Measurements from ENCODE around the gene TOR1AIP1. TPM values are rescaled to one million over a fixed set of nuclear protein-coding genes. Genes with fewer than 3 reads are reported as not detected.

Gene TOR1AIP1
- total RNA-seq, 3 donors from 2014 or later (not counting 1 experiment from before 2014, with no cell fraction given): 55.6 to 63.9 (median 59.5) TPM

- TF ChIP-seq CTCF (IDR thresholded peaks at IDR 0.05): no peak
- Mint-ChIP-seq H3K4me3 (peak overlapping the region; percentile 97), H3K36me3 (no peaks in the 10 kb centered on the region), H3K4me1 (peaks cover 43 to 46% of the 10 kb centered on the region in 2 donors), H3K9me3 (no peaks in the 10 kb centered on the region), H3K27me3 (ENCODE audit: low read depth in 2 of 2) (no peaks in the 10 kb centered on the region), H3K27ac (peak overlapping the region; percentile 99 to 100)
- peaks cover 19% of the 10 kb centered on the region for H3K36me3 ChIP-seq (ENCODE audit: control insufficient read depth, insufficient read depth, low read length)
- H3K4me1 ChIP-seq (ENCODE audit: control insufficient read depth, insufficient read depth, low read length): peaks cover 7% of the 10 kb centered on the region
- peak in 1 of 2 donors; percentile 74 for DNase-seq
- peak; percentile 7 to 48 (median 15) for ATAC-seq
- intact Hi-C loops (cut with micrococcal nuclease): loop anchor here (5.0 kb wide), 3 partner anchors 269 to 856 kb away; partner anchors contain the start of genes FAM20B, QSOX1 and XPR1
- no peaks in the 10 kb centered on the region for H3K9me3 ChIP-seq (ENCODE audit: control insufficient read depth, insufficient read depth, low read length)
- peak overlapping the region; percentile 92 for H3K27ac ChIP-seq (ENCODE audit: low read length)
- WGBS (ENCODE audit: insufficient coverage): under 1% methylated on average over 22 of the region's 26 CpGs
- H3K27me3 ChIP-seq (ENCODE audit: control insufficient read depth, insufficient read depth, low read length): no peaks in the 10 kb centered on the region
- H3K4me3 ChIP-seq (ENCODE audit: low read length): peak overlapping the region; percentile 96
These were observed 1.1 kb downstream of the TOR1AIP1 start for GRCh38 chr1:179883040-179883744.

- H3K9me3 ChIP-seq (ENCODE audit: control insufficient read depth, insufficient read depth, low read length): no peaks in the 10 kb centered on the region
- Mint-ChIP-seq H3K4me3 (peak overlapping the region; percentile 97), H3K9me3 (no peaks in the 10 kb centered on the region), H3K27ac (peak overlapping the region; percentile 99 to 100), H3K36me3 (no peaks in the 10 kb centered on the region), H3K27me3 (ENCODE audit: low read depth in 2 of 2) (no peaks in the 10 kb centered on the region), H3K4me1 (peaks cover 43 to 48% of the 10 kb centered on the region in 2 donors)
- intact Hi-C loops (cut with micrococcal nuclease): loop anchor here (5.0 kb wide), 3 partner anchors 269 to 856 kb away; partner anchors contain the start of genes FAM20B, QSOX1 and XPR1
- H3K4me1 ChIP-seq (ENCODE audit: control insufficient read depth, insufficient read depth, low read length): peaks cover 7% of the 10 kb centered on the region
- peak overlapping the region; percentile 96 for H3K4me3 ChIP-seq (ENCODE audit: low read length)
- ATAC-seq (peak in 1 of 3 donors; percentile 17), DNase-seq (peak; percentile 25 to 82)
- H3K27me3 ChIP-seq (ENCODE audit: control insufficient read depth, insufficient read depth, low read length): no peaks in the 10 kb centered on the region
- peak overlapping the region; percentile 92 for H3K27ac ChIP-seq (ENCODE audit: low read length)
- TF ChIP-seq CTCF (IDR thresholded peaks at IDR 0.05): no peak
- peaks cover 21% of the 10 kb centered on the region for H3K36me3 ChIP-seq (ENCODE audit: control insufficient read depth, insufficient read depth, low read length)
- WGBS (ENCODE audit: insufficient coverage): 9% methylated on average over 4 of the region's 4 CpGs
These were observed 1.7 kb downstream of the TOR1AIP1 start for GRCh38 chr1:179883745-179884138.

GRCh38 chr1:179888071-179888470, 6.0 kb downstream of the TOR1AIP1 start:
- intact Hi-C loops (cut with micrococcal nuclease): no loop called here
- H3K36me3 Mint-ChIP-seq: no peaks in the 10 kb centered on the region
- H3K27ac Mint-ChIP-seq: peak overlapping the region; percentile 3 to 8
- Histone ChIP-seq H3K27me3 (ENCODE audit: control insufficient read depth, insufficient read depth, low read length) (no peaks in the 10 kb centered on the region), H3K4me3 (ENCODE audit: low read length) (no peak overlapping the region), H3K4me1 (ENCODE audit: control insufficient read depth, insufficient read depth, low read length) (peaks cover 4% of the 10 kb centered on the region), H3K9me3 (ENCODE audit: control insufficient read depth, insufficient read depth, low read length) (no peaks in the 10 kb centered on the region), H3K27ac (ENCODE audit: low read length) (no peak overlapping the region), H3K36me3 (ENCODE audit: control insufficient read depth, insufficient read depth, low read length) (peaks cover 54% of the 10 kb centered on the region)
- H3K4me3 Mint-ChIP-seq: no peak overlapping the region
- peaks cover 26 to 30% of the 10 kb centered on the region in 2 donors for H3K4me1 Mint-ChIP-seq
- H3K9me3 Mint-ChIP-seq: no peaks in the 10 kb centered on the region
- ATAC-seq (no peak), DNase-seq (no peak)
- 63% methylated on average over 2 of the region's 2 CpGs for WGBS (ENCODE audit: insufficient coverage)
- TF ChIP-seq CTCF (IDR thresholded peaks at IDR 0.05): no peak
- H3K27me3 Mint-ChIP-seq (ENCODE audit: low read depth in 2 of 2): no peaks in the 10 kb centered on the region
